ENCODE results near the gene ZNF880.

Gene ZNF880

DNA sequence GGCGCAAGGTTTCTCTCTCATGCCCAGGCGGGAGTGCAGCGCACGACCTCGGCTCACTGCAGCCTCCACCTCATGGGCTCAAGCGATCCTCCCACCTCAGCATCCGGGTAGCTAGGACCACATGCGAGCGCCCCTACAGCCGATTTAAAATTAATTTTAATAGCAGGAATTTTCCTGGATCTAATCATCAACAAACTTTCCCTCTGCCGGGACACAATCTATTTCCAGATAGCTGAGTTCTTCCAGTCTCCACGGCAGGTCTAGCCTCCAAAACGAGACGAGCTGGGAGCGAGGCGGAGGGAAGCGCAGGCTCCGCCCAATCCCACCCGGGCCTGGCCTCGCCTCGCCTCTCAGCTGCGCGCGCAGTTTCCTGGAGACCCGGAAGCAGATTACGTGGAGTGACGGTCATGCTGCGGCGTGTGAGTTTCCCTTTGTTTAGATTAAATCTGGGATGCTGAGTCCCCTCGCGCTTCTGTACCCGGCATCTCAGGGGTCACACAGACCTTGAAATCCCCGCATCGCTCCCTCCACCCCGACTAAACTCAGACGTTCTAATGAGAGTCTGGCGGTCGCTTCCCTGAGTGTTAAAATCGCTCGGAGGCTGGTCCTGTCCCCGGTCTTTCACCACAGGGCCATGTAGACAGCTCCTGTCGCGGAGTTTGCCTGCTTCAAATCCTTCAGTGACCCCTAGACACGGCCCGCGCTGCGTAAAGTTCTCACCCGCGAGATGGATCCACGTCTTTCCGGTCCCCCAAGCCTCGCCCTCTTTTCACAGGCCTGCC, at the start of gene ZNF880:
Gene ZNF880 (plus strand): TSS at position 365 of the 782 bp plus-strand sequence. CDS start 43 bp downstream, at position 408.
- H2AFZ ChIP-seq (ENCODE audit: low read depth): no peak within 1 kb of the TSS
- H3K27ac ChIP-seq: no peak within 1 kb of the TSS
- H3K9ac ChIP-seq: no peak within 1 kb of the TSS
- H3K4me3 ChIP-seq (IDR thresholded peaks at IDR 0.05; ENCODE audit: insufficient read depth, low read depth, low read length): no peak within 1 kb of the TSS
- no peaks in the 10 kb centered on the region for H3K27me3 ChIP-seq (ENCODE audit: insufficient read depth, low read depth)
- H3K4me2 ChIP-seq: no peak within 1 kb of the TSS
- no peaks in the 10 kb centered on the region for H3K4me1 ChIP-seq (ENCODE audit: low read depth, poor library complexity, severe bottlenecking)
- no peaks in the 10 kb centered on the region for H3K36me3 ChIP-seq (ENCODE audit: insufficient read depth)
- H3K79me2 ChIP-seq (ENCODE audit: insufficient read depth, low read depth): no peaks in the 10 kb centered on the region
- TF ChIP-seq, protein P1, sequence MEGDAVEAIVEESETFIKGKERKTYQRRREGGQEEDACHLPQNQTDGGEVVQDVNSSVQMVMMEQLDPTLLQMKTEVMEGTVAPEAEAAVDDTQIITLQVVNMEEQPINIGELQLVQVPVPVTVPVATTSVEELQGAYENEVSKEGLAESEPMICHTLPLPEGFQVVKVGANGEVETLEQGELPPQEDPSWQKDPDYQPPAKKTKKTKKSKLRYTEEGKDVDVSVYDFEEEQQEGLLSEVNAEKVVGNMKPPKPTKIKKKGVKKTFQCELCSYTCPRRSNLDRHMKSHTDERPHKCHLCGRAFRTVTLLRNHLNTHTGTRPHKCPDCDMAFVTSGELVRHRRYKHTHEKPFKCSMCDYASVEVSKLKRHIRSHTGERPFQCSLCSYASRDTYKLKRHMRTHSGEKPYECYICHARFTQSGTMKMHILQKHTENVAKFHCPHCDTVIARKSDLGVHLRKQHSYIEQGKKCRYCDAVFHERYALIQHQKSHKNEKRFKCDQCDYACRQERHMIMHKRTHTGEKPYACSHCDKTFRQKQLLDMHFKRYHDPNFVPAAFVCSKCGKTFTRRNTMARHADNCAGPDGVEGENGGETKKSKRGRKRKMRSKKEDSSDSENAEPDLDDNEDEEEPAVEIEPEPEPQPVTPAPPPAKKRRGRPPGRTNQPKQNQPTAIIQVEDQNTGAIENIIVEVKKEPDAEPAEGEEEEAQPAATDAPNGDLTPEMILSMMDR (conservative IDR thresholded peaks at IDR 0.05; ENCODE audit: low read depth, low read length): no peak
- no peaks in the 10 kb centered on the region for H4K20me1 ChIP-seq (ENCODE audit: insufficient read depth)

DNA sequence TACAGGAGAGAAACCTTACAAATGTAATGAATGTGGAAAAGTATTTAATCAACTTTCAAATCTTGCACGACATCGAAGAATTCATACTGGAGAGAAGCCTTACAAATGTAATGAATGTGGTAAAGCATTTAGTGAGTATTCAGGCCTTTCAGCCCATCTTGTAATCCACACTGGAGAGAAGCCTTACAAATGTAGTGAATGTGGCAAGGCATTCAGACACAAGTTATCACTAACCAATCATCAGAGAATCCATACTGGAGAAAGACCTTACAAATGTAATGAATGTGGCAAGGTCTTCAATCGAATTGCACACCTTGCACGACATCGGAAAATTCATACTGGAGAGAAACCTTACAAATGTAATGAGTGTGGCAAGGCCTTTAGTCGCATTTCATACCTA, 47.3 kb upstream of the ZNF880 start:
- H3K36me3 ChIP-seq (ENCODE audit: insufficient read depth): peaks cover 12% of the 10 kb centered on the region; the same call in 1 of the 2 replicates
- no peaks in the 10 kb centered on the region for H4K20me1 ChIP-seq (ENCODE audit: insufficient read depth)
- no peaks in the 10 kb centered on the region for H3K4me1 ChIP-seq (ENCODE audit: low read depth, poor library complexity, severe bottlenecking)
- no peak overlapping the region for H2AFZ ChIP-seq (ENCODE audit: low read depth)
- TF ChIP-seq, protein P1 (conservative IDR thresholded peaks at IDR 0.05; ENCODE audit: low read depth, low read length): no peak
- H3K4me2 ChIP-seq: no peak overlapping the region
- no peaks in the 10 kb centered on the region for H3K79me2 ChIP-seq (ENCODE audit: insufficient read depth, low read depth)
- H3K4me3 ChIP-seq (IDR thresholded peaks at IDR 0.05; ENCODE audit: insufficient read depth, low read depth, low read length): no peak overlapping the region
- no peak overlapping the region for H3K27ac ChIP-seq
- H3K9ac ChIP-seq: no peak overlapping the region
- no peaks in the 10 kb centered on the region; the same call in 1 of the 2 replicates for H3K27me3 ChIP-seq (ENCODE audit: insufficient read depth, low read depth)

DNA sequence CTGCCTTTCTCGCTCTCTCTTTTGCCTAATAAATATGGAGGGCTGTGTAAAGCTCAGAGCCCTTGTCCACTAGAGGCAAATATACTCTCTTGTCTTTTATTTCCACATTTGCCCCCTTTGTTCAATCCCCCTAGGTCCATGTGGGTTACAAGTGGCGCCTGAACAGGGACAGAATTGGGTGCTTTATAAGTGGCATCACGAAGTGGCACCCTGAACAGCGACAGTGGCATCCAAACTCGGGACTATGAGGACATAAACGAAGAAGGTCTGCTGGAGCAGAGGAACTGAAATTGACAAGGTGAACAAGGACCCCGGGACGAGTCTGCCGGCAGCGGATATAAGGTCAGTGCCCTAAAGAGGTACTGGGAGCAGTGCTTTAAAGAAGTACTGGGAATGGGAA, 38.0 kb upstream of the ZNF880 start:
- H3K36me3 ChIP-seq (ENCODE audit: insufficient read depth): no peaks in the 10 kb centered on the region

DNA sequence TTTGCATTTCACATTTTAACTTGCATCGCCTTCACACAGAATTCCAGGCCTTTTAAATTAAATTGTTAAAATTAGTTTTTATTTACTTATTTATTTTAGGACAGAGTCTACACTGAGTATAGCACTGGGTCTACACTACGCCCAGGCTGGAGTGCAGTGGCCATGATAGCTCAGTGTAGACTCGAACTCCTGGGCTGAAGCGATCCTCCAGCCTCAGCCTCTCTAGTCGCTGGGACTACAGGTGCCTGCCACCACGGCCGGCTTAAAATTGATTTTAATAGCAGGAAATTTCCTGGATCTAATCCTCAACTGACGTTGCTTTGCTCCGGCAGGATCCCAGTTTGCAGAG, 34.0 kb upstream of the ZNF880 start:
- no peaks in the 10 kb centered on the region for H3K79me2 ChIP-seq (ENCODE audit: insufficient read depth, low read depth)
- no peaks in the 10 kb centered on the region for H3K4me1 ChIP-seq (ENCODE audit: low read depth, poor library complexity, severe bottlenecking)
- H3K36me3 ChIP-seq (ENCODE audit: insufficient read depth): no peaks in the 10 kb centered on the region
- no peak overlapping the region for H3K9ac ChIP-seq
- H3K4me2 ChIP-seq: no peak overlapping the region
- no peak overlapping the region for H3K4me3 ChIP-seq (IDR thresholded peaks at IDR 0.05; ENCODE audit: insufficient read depth, low read depth, low read length)
- no peak overlapping the region for H3K27ac ChIP-seq
- no peak overlapping the region for H2AFZ ChIP-seq (ENCODE audit: low read depth)
- H4K20me1 ChIP-seq (ENCODE audit: insufficient read depth): no peaks in the 10 kb centered on the region
- TF ChIP-seq, protein P1 (conservative IDR thresholded peaks at IDR 0.05; ENCODE audit: low read depth, low read length): no peak
- no peaks in the 10 kb centered on the region for H3K27me3 ChIP-seq (ENCODE audit: insufficient read depth, low read depth)

More for the DNA sequence above, 38.0 kb upstream of the ZNF880 start:
- H3K79me2 ChIP-seq (ENCODE audit: insufficient read depth, low read depth): no peaks in the 10 kb centered on the region
- no peaks in the 10 kb centered on the region for H4K20me1 ChIP-seq (ENCODE audit: insufficient read depth)
- H3K4me3 ChIP-seq (IDR thresholded peaks at IDR 0.05; ENCODE audit: insufficient read depth, low read depth, low read length): no peak overlapping the region
- H3K27ac ChIP-seq: no peak overlapping the region
- H3K4me2 ChIP-seq: no peak overlapping the region
- no peaks in the 10 kb centered on the region for H3K4me1 ChIP-seq (ENCODE audit: low read depth, poor library complexity, severe bottlenecking)
- H3K27me3 ChIP-seq (ENCODE audit: insufficient read depth, low read depth): no peaks in the 10 kb centered on the region
- no peak overlapping the region for H2AFZ ChIP-seq (ENCODE audit: low read depth)
- H3K9ac ChIP-seq: no peak overlapping the region
- TF ChIP-seq, protein P1 (conservative IDR thresholded peaks at IDR 0.05; ENCODE audit: low read depth, low read length): no peak
